ENCODE measurements around the gene APC. TPM values are rescaled to one million over a fixed set of nuclear protein-coding genes. Genes with fewer than 3 reads are reported as not detected.
A peak's percentile ranks its signal among the peaks of the same experiment; 100 is the strongest.

The APC gene
- 10 to 100 TPM; 12.4 to 34.5 (median 16.9) TPM for total RNA-seq
- long read RNA-seq, partial matches to known transcripts, result 0 of 2 reads
- long read RNA-seq, other reads (novel, unspliced or antisense), result 2 of 2 reads

GRCh38 chr5:112737463-112738190, at the start of gene APC:
Gene APC, plus strand, starts transcription at chr5:112737885. Its CDS starts 17,006 bp downstream, at chr5:112754891.
- H3K4me3 ChIP-seq, result peak within 1 kb of the TSS; percentile 33 to 56 (median 48)
- H3K27me3 ChIP-seq, result no peaks in the 10 kb centered on the region
- ATAC-seq, result peak; percentile 97 to 98 (median 98)
- H3K36me3 ChIP-seq, result no peaks in the 10 kb centered on the region
- H3K4me1 ChIP-seq, result peaks cover 0 to 11% (median 0%) of the 10 kb centered on the region in 4 donors
- WGBS (ENCODE audit: insufficient coverage, low coverage, low lambda C conversion rate, missing lambda C conversion rate), result 14% methylated on average over 19 of the region's 36 CpGs
- H3K9me3 ChIP-seq, result no peaks in the 10 kb centered on the region
- TF ChIP-seq POLR2A (IDR thresholded peaks at IDR 0.05), result no peak
- peak in 1 of 4 donors; percentile 18 for TF ChIP-seq CTCF (IDR thresholded peaks at IDR 0.05)
- peak within 1 kb of the TSS; percentile 20 to 44 (median 37) for H3K27ac ChIP-seq
- intact Hi-C loops (cut with DNase I), result no loop called here
- peak; percentile 84 to 88 (median 87) for DNase-seq

GRCh38 chr5:112689155-112689909, 48.4 kb upstream of the APC start:
- WGBS (ENCODE audit: insufficient coverage, low coverage, low lambda C conversion rate, missing lambda C conversion rate), result 49% methylated on average over 3 of the region's 3 CpGs
- intact Hi-C loops (cut with DNase I), result no loop called here
- TF ChIP-seq POLR2A (IDR thresholded peaks at IDR 0.05) (no peak), CTCF (IDR thresholded peaks at IDR 0.05) (no peak)
- no peak overlapping the region for H3K4me3 ChIP-seq
- no peaks in the 10 kb centered on the region for H3K9me3 ChIP-seq
- no peaks in the 10 kb centered on the region for H3K36me3 ChIP-seq
- DNase-seq, result no peak
- H3K27ac ChIP-seq, result no peak overlapping the region
- no peaks in the 10 kb centered on the region for H3K4me1 ChIP-seq
- ATAC-seq, result no peak
- no peaks in the 10 kb centered on the region for H3K27me3 ChIP-seq

- ATAC-seq (no peak), DNase-seq (no peak)
- TF ChIP-seq CTCF (IDR thresholded peaks at IDR 0.05) (no peak), POLR2A (IDR thresholded peaks at IDR 0.05) (no peak)
- Histone ChIP-seq H3K4me1 (no peaks in the 10 kb centered on the region), H3K9me3 (no peaks in the 10 kb centered on the region), H3K27ac (no peak overlapping the region), H3K27me3 (no peaks in the 10 kb centered on the region), H3K4me3 (no peak overlapping the region), H3K36me3 (no peaks in the 10 kb centered on the region)
- 80% methylated on average over 2 of the region's 3 CpGs for WGBS (ENCODE audit: insufficient coverage, low coverage, low lambda C conversion rate, missing lambda C conversion rate)
- intact Hi-C loops (cut with DNase I), result no loop called here
Measured at GRCh38 chr5:112690605-112691338, 46.9 kb upstream of the APC start.

- H3K27me3 ChIP-seq, result no peaks in the 10 kb centered on the region
- H3K27ac ChIP-seq, result no peak overlapping the region
- DNase-seq (no peak), ATAC-seq (peak in 3 of 4 donors; percentile 23 to 57 (median 24))
- intact Hi-C loops (cut with DNase I), result no loop called here
- no peaks in the 10 kb centered on the region for H3K4me1 ChIP-seq
- H3K9me3 ChIP-seq, result no peaks in the 10 kb centered on the region
- no peak overlapping the region for H3K4me3 ChIP-seq
- no peaks in the 10 kb centered on the region for H3K36me3 ChIP-seq
- TF ChIP-seq CTCF (IDR thresholded peaks at IDR 0.05), result no peak
- TF ChIP-seq POLR2A (IDR thresholded peaks at IDR 0.05), result no peak
- WGBS (ENCODE audit: insufficient coverage, low coverage, low lambda C conversion rate, missing lambda C conversion rate), result 10% methylated on average over 1 of the region's 1 CpG
Measured at GRCh38 chr5:112691339-112691680, 46.4 kb upstream of the APC start.

Data from right lobe of liver (tissue), 6 donors.